ENCODE results near the gene PHYKPL.

- TF ChIP-seq POLR2A (IDR thresholded peaks at IDR 0.05; ENCODE audit: low read length): no peak
- TF ChIP-seq GATA1 (IDR thresholded peaks at IDR 0.05; ENCODE audit: low read depth, low read length): no peak
Measured at GRCh38 chr5:178213748-178214151, 18.9 kb downstream of the PHYKPL start.

Measured in erythroblast (primary cell).